ENCODE measurements around the gene MACROD1.
"Not testable (repeated sequence)": the region's sequence is repeated elsewhere in the genome, so short reads cannot be mapped to it uniquely, and the experiment has no call there.

Gene MACROD1

DNA sequence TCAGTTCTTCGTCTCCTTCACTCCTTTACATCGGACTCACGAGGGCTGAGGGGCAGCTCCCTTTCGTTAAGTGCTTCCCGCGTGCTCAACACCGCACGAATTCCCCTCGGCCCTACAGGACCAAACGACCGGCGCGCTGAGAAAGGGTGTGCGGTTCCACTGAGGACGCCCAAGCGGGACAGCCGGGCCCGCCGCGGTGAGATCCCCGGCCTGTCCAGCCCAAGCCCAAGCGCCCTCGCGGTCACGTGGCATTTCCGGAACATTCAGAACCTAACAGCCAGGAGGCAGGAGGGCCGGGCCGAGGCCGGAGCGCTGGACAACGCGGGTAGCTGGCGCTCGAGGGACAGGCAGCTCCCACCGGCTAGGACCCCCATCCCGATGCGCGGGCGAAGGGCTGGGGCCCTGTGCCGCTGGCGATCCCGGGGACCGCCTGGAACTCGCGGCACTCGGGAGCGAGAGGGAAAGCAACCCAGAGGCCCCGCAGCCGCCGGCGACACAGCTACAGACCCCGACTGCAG, 19.3 kb upstream of the MACROD1 start:
- DNase-seq, result no peak

DNA sequence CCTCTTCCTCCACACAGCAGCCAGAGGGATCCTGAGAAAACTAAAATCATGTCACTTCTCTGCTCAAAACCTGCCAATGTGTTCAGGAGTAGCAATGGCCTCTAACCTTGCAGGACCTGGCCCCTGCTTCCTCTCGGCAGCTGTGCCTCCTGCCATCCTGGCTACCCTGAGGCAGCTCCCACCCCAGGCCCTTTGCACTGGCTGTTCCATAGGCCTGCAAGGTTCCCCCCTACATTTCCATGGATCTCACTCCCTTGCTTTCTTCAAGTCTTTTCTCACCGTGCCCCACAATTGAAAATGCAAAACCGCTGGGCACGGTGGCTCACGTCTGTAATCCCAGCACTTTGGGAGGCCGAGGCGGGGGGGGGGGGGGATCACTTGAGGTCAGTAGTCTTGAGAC, 18.0 kb upstream of the MACROD1 start:
- DNase-seq, result no peak

DNA sequence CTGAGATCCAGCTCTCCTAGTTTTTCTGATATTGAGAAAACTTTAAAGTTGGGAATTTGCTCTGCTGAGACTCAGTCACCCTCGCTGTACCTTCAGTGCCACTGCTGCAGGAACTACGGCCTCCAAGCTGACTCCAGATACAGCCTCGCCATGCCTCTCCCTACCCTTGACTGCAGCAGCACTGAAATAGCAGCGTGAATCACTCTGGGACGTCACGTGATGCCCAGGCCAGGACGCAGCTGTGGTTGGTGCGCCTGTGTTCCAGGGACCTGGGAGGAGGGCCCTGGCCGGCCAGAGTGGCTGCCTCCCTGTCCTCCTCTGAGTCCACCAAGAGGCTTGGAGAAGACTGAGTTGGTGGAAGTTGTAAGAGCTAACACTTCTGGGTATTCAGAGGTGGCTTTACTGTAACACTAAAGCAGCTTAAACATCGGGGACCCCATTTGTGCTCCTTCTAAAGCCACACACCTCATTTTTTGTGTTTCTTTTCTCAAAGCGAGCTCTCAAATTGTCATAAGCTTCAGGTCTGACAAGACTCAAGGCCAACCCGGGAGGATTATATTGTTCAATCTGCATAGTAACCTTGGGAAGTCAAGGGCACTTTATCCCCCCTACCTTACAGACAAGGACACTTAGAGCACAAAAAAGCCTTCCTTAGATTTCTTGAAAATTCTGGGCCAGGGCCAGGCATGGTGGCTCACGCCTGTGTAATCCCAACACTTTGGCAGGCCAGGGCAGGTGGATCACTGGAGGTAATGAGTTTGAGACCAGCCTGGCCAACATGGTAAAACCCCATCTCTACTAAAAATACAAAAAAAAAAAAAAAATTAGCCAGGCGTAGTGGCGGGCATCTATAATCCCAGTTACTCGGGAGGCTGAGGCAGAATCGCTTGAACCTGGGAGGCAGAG, 15.8 kb upstream of the MACROD1 start:
- peak; percentile 60 for DNase-seq

DNA sequence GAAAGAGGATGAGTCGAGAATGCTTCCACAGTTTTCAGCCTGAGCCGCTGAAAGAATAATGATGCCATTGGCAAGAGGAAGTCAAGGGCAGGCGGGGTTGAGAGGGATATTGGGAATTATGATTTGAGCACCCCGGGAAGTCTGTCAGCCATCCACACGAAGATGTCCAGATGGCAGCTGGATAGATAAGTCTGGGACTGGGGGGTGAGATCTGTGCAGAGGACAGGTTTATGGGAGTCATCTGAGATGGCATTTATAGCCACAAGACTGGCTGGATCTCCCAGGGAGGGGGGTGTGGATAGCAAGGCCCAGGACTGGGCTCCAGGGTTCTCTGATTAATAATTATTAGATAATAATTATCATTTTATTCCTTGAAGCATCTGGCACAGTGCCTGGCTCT, 15.0 kb upstream of the MACROD1 start:
- DNase-seq, result no peak

DNA sequence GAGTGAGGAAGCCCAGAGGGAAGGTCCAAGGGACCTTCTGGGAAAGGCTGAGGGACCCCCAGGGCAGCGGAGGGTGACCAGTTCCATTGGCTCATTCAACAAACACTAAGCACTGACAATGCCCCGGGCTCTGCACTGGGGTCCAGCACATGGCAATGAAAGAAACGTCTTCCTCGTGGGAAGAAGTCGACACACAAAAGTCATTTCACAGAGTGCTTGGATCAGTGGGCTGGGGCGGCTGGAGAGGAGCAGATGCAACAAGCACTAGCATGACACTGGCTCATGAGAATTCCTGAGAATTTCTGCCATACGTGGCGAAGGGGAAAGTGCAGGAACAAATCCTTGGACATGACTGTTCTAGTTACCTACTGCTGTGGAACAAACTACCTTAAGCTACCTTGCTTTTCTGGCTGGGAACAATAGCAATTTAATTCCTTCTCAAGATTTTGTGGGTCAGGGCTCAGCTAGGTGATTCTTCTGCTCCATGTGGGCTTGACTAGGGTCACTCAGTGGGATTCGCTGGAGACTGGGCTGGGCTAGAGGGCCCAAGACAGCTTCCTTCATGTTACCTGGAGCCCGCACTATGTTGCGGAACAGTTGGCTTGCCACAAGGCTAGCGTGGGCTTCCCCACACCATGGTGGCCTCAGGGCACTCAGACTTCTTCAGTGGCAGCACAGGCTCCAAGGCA, 13.2 kb upstream of the MACROD1 start:
- DNase-seq, result no peak

DNA sequence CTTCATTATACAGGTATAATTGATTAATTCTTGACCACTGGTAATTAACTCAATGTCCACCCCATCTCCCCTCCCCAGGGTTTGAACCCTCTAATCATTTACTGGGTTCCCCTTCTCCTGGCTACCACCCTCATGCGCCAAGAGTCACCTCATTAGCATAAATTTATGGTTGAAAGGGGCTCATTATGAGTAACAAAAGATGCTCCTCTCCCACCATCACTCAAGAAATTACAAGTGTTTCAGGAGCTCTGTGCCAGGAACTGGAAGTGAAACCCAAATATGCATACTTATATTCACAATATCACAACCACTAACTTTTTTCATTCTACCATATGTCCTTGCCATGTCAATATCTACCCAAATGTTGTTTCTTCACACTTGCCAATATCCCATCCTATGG, 12.3 kb upstream of the MACROD1 start:
- DNase-seq, result no peak

DNA sequence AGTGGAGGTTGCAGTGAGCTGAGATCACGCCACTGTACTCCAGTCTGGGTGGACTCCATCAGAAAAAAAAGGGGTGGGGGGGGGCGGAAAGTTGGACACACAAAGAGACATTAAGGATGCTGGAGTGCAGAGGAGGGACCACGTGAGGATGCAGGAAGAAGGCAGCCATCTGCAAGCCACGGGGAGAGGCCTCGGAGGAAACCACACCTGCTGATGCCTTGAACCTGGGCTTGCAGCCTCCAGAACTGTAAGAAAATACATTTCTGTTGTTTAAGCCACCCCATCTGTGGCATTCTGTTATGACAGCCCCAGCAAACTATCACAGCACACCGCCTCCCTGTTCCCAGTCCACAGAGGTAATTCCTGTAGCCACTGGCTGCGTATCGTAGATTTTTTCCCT, 10.8 kb upstream of the MACROD1 start:
- DNase-seq, result no peak

DNA sequence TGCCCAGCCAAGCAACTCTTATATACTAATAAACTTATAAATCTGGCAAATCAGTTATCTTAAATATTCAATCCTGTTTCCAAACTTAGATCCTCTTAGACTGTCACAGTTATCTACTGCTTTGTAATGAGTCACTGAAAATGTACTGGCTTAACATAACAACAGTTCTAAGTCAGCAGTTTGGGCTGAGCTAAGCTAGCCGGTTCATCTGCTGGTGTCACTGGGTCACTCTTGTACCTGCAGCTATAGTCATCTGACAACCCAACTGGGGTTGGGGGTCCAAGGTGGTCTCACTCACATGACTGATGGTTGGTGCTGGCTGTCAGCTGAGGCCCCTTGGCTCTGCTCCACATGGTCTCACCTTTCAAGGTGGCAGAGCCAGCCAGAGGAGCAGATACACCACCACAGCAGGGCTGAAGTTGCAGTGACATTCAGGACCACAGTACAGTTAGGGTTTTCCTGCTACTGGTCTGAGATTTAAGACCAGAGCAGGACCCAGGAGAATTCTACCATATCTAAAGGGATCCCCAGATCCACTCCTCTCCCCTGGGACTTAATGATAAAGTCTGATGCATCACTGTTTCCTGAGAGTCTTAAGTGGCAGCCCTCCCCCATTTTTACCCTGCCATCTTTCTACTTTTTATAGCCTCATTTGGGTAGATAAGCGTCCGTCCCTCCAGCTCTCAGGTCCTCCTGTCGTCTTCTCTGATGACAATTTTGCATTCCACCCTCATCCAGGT, 7.9 kb upstream of the MACROD1 start:
- DNase-seq, result no peak

DNA sequence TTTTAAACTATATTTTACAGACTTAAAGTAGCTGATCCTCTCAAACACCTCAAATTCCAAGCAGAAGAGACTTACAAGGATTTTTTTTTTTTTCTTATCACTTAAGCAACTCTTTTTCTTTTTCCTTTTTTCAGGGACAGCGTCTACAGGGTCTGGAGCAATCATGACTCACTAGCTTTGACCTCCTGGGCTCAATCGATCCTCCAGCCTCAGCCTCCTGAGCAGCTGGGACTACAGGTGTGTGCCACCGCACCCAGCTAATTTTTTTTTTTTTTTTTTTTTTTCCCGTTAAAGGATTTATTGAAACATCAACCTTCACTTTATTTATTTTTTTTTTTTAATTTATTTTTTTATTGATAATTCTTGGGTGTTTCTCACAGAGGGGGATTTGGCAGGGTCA, 4.5 kb upstream of the MACROD1 start:
- DNase-seq, result no peak

DNA sequence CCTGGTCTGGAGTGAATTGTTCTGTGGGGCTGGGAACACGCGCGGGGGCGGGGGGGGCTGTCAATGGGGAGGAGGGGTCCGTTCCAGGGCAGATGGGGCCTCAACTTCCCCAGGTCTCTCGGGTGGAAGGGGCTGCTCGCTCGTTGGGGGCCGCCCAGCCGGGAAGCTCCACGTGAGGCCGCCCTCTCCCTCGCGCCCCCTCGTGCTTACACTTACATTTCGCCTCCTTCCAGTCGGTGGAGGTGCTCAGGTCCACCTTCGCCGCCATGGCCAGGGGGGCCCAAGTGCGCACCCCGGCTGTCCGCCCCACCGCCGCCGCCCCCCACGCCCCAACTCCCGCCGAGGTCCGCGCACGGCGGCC, 452 bp downstream of the MACROD1 start:
- DNase-seq, result no peak

DNA sequence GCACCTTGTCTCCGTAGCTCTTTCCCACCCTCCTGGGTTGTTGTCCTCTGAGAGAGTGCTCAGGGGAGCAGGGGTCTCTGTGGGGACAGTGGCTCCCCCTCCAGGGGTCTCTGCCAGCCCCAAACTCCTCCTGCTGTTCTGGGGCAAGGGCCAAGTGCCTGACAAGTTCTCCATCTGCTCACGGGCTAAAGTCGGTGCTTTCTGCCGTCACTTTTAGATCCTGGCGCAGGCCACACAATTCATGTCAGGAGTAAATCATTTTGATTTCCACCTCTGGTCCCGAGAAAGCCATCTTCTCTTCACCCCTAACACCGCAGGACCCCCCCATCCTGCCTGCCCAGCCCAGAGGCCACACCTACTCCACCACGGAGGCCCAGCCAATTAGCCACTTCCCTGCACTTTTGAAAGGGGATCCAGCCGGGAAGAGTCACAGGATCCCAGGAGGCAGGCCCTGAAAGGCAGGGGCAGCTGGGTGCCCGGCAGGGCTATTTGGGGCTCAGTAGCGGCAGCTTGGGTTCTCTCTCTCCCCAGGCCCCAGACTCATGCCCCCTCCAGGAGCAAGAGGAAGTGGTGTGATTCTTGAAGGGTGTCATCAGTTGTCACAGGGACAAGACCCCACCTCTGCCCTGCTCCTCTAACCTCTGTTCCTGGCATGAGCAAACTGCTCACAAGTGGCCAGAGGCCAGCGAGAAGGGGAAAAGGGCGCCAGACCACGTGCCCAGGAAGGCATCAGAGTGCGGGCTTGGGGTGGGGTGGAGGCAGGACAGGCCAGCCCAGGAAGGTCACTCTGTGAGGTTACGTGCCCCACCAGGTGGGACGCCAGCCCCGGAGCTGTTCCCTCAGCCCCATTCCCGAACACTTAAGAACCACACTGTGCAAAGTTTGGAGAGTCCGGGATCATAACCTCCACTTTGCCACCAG, 1.3 kb downstream of the MACROD1 start:
- DNase-seq, result no peak

DNA sequence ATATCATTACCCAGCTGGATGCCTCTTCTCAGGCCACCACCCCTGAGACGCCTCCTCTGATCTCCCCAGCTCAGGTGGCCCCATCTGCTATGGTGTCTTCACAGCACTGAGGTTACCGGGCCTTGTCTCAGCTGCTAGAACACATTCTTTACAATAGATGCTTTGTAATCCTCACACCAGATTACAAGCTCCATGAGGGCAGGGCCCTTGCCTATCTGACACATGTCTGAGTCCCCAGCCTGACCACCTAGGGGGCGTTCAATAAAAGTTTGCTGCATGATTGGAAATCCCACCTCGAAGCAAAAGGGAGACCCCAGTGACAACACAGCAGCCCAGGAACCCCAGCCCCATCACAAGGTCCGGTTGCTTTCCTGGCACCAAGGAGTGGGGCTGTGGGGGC, 2.0 kb downstream of the MACROD1 start:
- no peak for DNase-seq

DNA sequence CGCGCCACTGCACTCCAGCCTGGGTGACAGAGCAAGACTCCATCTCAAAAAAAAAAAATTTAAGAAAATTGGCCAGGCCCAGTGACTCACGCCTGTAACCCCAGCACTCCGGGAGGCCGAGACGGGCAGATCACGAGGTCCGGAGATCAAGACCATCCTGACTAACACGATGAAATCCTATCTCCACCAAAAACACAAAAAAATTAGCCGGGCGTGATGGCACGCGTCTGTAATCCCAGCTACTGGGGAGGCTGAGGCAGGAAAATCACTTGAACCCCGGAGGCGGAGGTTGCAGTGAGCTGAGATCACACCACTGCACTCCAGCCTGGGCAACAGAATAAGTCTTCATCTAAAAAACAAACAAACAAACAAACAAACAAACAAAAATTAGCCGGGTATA, 3.1 kb downstream of the MACROD1 start:
- not testable (repeated sequence) for DNase-seq

DNA sequence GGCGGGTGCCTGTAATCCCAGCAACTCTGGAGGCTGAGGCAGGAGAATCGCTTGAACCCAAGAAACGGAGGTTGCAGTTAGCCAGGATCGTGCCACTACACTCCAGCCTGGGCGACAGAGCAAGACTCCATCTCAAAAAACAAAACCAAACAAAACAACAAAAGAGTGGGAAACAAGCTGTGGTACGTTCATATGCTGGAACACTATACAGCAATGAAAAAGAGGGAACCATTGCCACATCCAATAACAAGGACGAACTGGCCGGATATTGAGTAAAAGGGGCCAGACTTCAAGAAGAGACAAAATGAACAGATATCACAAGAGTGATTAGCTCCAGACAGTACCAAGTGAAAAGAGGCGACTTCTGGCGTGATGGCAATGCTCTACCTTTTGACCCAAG, 4.9 kb downstream of the MACROD1 start:
- no peak for DNase-seq

DNA sequence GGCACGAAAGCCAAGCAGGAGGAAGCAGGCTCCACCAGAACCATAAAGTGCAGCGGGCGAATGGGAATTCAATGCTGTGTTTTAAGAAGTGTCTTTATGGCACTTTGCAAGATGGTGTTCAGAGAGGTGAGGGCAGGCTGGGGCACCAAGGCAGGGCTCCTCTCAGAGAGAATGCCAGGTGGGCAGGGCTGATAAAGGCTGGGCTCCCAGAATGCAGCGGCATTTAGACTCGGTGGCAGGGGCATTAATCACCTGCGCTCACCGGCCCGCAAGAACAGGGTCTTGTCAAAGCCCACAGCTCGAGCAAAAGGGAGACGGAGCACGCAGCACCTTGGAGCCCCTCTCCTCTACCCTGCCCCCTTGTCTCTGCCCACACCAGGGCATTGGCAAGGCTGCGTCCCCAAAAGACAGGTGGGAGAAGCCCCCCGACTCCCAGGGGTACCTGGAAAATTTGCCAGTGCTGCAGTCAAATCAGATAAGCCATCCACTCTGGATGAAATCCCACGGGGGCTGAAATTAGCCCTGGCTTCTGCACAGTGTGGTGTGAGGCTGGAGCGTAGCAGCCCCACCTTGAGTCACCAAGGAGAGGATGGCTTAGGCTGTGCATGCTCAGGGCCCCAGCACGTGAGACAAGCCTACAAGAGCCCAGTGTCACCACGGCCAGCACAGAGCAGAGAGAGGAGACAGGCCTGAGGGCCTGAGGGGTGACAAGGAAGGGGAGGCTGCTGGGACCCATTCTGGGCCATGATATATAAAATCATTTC, 8.1 kb downstream of the MACROD1 start:
- no peak for DNase-seq

DNA sequence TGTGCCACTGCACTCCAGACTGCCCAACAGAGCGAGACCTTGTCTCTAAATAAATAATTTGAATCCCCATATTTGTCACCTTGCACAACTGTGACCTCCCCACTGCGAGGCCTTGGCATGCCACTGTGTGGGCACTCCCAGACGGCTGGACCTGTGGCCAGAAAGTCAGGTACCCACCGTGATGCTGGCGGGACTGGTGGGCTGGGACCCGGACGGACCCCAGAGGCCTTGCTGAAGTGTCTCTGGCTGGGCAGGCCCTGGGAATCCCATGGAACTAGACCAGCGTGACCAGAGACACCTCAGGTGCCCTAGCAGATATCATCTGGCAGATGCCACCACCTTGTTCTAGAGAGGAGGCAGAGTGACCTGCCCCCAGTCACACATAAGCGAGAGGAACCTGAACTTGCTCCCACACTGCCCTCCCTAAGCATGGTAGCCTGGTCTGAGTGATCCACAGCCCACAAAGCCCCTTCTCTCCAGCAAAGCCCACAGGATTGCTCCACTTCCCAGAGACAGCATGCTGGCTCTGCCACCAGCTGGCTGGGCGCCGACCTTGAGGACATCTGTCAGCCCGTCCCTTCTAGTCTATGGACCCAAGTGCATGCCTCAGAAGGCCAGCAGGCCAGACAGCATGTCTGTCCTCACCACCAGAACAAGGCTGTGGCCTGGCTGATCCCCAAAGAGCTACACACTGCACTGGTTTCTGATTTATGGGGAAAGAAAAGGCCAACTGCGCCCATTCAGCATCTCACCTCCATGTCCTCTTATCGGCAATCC, 9.5 kb downstream of the MACROD1 start:
- DNase-seq, result no peak

DNA sequence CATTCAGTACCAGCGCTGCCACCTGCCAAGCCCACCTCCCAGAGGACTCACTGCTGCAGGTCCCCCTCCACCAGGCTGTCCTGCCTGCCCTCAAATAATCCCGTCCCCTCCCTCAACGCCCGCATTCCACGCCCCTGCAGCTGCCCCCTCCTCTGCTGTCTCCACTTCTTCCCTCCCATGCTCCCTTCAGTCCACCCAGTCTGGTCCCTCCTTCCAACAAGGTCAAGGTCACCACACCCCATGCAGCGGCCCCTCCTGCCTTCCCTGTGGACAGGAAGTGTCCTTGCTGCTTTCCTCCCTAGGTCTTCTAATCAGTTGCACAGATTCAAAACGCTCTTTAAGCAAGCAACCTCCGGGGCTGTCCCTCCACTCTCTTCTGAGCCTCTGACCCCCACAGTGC, 12.1 kb downstream of the MACROD1 start:
- DNase-seq, result no peak

DNA sequence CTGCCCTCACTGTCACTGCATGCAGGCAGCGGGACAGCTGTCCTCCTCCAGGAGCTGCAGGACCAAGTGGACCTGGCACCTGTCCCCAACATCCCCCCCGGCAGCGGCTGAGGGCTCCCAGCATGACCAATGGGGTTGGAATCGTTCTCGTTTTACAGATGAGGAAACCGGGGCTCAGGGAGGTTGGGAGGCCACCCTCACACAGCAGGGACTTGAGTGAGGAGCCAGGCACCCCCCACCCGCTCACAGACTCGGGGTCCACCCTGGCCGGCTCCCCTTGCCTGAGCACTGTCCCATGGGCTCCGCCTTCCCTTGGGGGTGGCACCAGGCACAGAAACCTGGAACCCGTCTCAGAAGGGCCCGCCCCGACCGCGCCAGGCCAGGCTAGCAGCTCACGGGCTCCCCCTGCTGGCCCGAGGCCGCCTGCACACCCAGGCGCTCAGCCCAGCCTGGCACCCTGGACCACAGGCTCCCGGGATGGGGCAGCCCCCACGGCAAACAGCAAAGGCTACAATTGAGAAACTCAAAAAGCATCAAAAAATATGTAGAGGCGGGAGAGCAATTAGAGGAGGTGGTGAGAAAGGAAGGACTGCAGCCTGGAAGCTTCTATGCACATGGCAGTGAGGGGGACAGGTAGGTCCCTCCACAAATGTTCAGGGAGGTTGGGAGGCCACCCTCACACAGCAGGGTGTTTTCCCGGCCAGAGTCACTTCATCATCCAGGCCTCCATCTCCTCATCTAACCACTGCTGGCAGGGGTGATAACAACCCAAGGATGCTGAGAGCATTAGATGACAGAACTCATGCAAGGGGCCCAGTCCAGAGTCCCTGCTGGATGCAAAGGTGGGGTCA, 12.8 kb downstream of the MACROD1 start:
- DNase-seq, result peak; percentile 19

DNA sequence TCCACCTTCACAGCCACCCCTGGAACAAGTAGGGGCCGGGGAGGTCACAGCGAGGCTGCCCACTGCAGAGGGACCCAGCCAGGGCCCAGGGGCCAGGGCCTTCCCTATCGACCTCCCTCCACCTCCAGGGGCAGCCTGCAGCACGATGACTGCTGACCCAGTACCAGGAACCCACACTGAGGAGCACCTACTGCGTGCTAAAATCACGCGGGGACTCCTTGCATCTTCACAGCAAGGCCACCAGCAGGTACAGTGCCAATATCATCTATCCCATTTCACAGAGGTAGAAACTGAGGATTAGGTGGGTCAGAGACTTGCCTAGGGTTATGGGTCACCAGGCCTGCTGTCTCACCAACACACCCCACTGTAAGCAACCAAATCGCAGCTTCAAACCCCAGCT, 14.6 kb downstream of the MACROD1 start:
- no peak for DNase-seq
